Measurements from ENCODE around the gene CCDC188. TPM values are rescaled to one million over a fixed set of nuclear protein-coding genes. Genes with fewer than 3 reads are reported as not detected.

The CCDC188 gene
- total and polyA plus RNA-seq, 9 of the 15 experiments (the other 6 are each of a cell fraction or from before 2014, with no cell fraction given), result not detected

- TF ChIP-seq THAP12 (CRISPR knock-in tag; IDR thresholded peaks at IDR 0.05) (peak; percentile 100), TAF1 (IDR thresholded peaks at IDR 0.05; ENCODE audit: control insufficient read depth, extremely low read depth, insufficient read depth, low read length, severe bottlenecking) (no peak), STAG1 (CRISPR knock-in tag; IDR thresholded peaks at IDR 0.05; ENCODE audit: borderline replicate concordance) (no peak), JUND (IDR thresholded peaks at IDR 0.05; ENCODE audit: borderline replicate concordance, low read depth, low read length) (peak; percentile 95), JUND (tag; IDR thresholded peaks at IDR 0.05; ENCODE audit: borderline replicate concordance, low read depth, low read length) (no peak), HMG20B (CRISPR knock-in tag; IDR thresholded peaks at IDR 0.05) (no peak), PRDM10 (IDR thresholded peaks at IDR 0.05; ENCODE audit: partially characterized antibody) (no peak), ATF4 (CRISPR knock-in tag; IDR thresholded peaks at IDR 0.05) (peak; percentile 4; the same call in 1 of the 2 replicates), ZNF232 (CRISPR knock-in tag; IDR thresholded peaks at IDR 0.05) (no peak), ZNF184 (CRISPR knock-in tag; IDR thresholded peaks at IDR 0.05) (no peak), CREB5 (CRISPR knock-in tag; IDR thresholded peaks at IDR 0.05) (no peak), CBFA2T3 (IDR thresholded peaks at IDR 0.05) (no peak), RBM34 (IDR thresholded peaks at IDR 0.05; ENCODE audit: borderline replicate concordance, insufficient read depth, low read length) (no peak), TFAP4 (CRISPR knock-in tag; IDR thresholded peaks at IDR 0.05; ENCODE audit: borderline replicate concordance) (no peak), HDGF (IDR thresholded peaks at IDR 0.05) (no peak), ATF6 (CRISPR knock-in tag; IDR thresholded peaks at IDR 0.05) (no peak)
These were observed 33.8 kb downstream of the CCDC188 start, which contains the start of gene TRMT2A (continued) for GRCh38 chr22:20116951-20117632.
